Thyroid gland (tissue), 4 donors: Measurements from ENCODE around the gene SLC9A4. TPM values are rescaled to one million over a fixed set of nuclear protein-coding genes. Genes with fewer than 3 reads are reported as not detected.

Source experiments
- DNase-seq, 2 donors: peaks; one replicate each; pipeline ENCODE4 v3.0.0-alpha.2; 2019
- H3K27ac ChIP-seq, 3 donors: fragments of 200-600 bp; sonication (generic); 1 replicate in 2 of 3; 2 replicates in 1 of 3; pipeline ENCODE4 v1.5.1; 2016 to 2019; ENCODE audit warnings: mild to moderate bottlenecking in 1 of 3, moderate library complexity in 1 of 3
- H3K27me3 ChIP-seq: fragments of 200-600 bp; sonication (generic); one replicate; pipeline ENCODE4 v1.5.1; 2019
- H3K36me3 ChIP-seq, 2 donors: fragments of 200-600 bp; sonication (generic); one replicate each; pipeline ENCODE4 v1.5.1; 2016 to 2019
- H3K4me1 ChIP-seq, 2 donors: fragments of 200-600 bp; sonication (generic); one replicate each; pipeline ENCODE4 v1.5.1; 2017 to 2019
- H3K4me3 ChIP-seq, 3 donors: fragments of 200-600 bp; sonication (generic); replicated peaks in 1 of 3; 1 replicate in 2 of 3; 2 replicates in 1 of 3; pipeline ENCODE4 v1.5.1; 2016; ENCODE audit warnings: mild to moderate bottlenecking in 1 of 3
- H3K9me3 ChIP-seq: fragments of 200-600 bp; sonication (generic); one replicate; pipeline ENCODE4 v1.5.1; 2017
- POLR2A ChIP-seq, 2 donors: fragments of 450-650 bp; IDR thresholded peaks; one replicate each; pipeline ENCODE4 v1.6.1; 2017; ENCODE audit warnings: antibody characterized with exemption in 2 of 2, mild to moderate bottlenecking in 2 of 2, moderate library complexity in 1 of 2
- whole genome bisulfite sequencing, 2 donors: methylation state at CpG; one replicate each; pipeline ENCODE4 v1.1.5; 2017; 5-methylcytosine and 5-hydroxymethylcytosine counted together
- intact Hi-C: fragments of 100-400 bp; cut with DNase I; formaldehyde crosslinking; loops from one replicate; pipeline ENCODE4 v1.15.1; 2023
- total RNA-seq, 4 donors: library from RNA; depleted of rRNA; stranded (reverse); fragments of >200 nt; gene quantifications; one replicate each; pipeline ENCODE4 v1.2.3, GENCODE V29; 2016
- TF ChIP-seq, protein P1 (sequence below), 6 experiments: fragments of 200-600 bp in 3 of 6; fragments of 450-650 bp in 3 of 6; sonication (generic) in 3 of 6; IDR thresholded peaks; one replicate each; pipeline ENCODE4 v1.5.1; 2016 to 2019; ENCODE audit warnings: antibody characterized with exemption in 6 of 6, mild to moderate bottlenecking in 2 of 6, inconsistent platforms in 1 of 6, moderate library complexity in 1 of 6

Gene SLC9A4
- total RNA-seq, 4 donors from 2014 or later = not detected

DNA sequence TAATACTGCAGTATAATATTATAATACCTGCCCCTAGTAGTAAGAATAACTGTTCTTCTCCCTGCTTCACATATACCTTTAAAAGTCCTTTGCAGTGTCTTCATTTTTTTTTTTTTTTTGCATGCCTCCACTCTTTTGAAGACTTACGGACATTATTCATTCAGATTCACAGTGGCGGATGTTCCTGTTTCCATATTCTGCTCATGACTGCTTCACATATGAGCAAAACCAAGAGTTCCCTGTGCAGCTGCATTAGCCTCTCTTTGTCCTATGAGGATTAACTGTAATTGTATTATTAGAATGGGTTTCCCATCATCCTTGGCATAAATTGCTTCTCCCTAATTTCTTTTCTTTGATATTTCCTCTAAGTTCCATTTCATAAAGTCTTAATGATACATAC, 37.3 kb upstream of the SLC9A4 start:
- H3K9me3 ChIP-seq = no peaks in the 10 kb centered on the region
- H3K36me3 ChIP-seq = no peaks in the 10 kb centered on the region
- no peak overlapping the region for H3K27ac ChIP-seq
- intact Hi-C loops = no loop called here
- WGBS, 2 donors = 91 to 94% methylated on average over 2 of the region's 2 CpGs
- no peak for DNase-seq
- no peak overlapping the region for H3K4me3 ChIP-seq
- no peaks in the 10 kb centered on the region for H3K4me1 ChIP-seq
- H3K27me3 ChIP-seq = no peaks in the 10 kb centered on the region
- no peak for TF ChIP-seq POLR2A (IDR thresholded peaks at IDR 0.05)
- TF ChIP-seq, protein P1, sequence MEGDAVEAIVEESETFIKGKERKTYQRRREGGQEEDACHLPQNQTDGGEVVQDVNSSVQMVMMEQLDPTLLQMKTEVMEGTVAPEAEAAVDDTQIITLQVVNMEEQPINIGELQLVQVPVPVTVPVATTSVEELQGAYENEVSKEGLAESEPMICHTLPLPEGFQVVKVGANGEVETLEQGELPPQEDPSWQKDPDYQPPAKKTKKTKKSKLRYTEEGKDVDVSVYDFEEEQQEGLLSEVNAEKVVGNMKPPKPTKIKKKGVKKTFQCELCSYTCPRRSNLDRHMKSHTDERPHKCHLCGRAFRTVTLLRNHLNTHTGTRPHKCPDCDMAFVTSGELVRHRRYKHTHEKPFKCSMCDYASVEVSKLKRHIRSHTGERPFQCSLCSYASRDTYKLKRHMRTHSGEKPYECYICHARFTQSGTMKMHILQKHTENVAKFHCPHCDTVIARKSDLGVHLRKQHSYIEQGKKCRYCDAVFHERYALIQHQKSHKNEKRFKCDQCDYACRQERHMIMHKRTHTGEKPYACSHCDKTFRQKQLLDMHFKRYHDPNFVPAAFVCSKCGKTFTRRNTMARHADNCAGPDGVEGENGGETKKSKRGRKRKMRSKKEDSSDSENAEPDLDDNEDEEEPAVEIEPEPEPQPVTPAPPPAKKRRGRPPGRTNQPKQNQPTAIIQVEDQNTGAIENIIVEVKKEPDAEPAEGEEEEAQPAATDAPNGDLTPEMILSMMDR (IDR thresholded peaks at IDR 0.05) = no peak

DNA sequence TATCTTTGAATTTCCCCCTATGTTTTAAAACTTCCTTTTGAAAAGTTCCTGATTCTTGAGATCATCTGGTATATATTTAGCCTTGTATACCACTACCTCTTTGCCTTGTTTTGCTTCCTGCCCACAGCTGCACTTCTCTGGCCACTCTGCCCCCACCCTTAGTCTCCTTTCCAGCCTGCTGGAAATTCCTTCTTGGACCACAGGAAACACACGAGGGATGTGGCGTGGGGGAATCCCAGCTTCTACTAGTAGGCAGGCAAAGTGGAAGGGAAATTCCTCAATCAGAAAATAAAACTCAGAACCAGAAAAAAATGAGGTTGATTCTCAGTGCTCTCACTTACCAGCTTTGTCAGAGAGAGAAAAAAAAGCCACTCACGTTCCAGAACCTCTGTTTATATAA, 36.7 kb upstream of the SLC9A4 start:
- no peak for TF ChIP-seq POLR2A (IDR thresholded peaks at IDR 0.05)
- TF ChIP-seq, protein P1 (IDR thresholded peaks at IDR 0.05) = no peak
- H3K27me3 ChIP-seq = no peaks in the 10 kb centered on the region

DNA sequence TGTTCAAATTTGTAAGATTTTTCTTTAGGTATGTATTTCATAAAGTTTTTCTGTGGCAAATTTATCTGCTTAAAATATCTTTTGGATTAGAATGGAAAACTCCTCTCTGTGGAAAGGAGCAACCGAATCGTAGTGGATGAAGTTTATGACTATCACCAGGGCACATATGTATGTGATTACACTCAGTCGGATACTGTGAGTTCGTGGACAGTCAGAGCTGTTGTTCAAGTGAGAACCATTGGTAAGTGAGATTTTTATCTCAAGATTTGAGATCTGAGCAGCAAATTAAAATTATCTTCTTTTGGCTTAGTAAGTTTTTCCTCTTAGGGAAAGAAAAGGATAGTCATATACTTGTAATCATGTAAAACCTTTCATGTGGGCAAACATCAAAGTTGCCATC, 35.9 kb upstream of the SLC9A4 start:
- no peak overlapping the region for H3K4me3 ChIP-seq
- intact Hi-C loops = no loop called here
- no peak for TF ChIP-seq POLR2A (IDR thresholded peaks at IDR 0.05)
- TF ChIP-seq, protein P1 (IDR thresholded peaks at IDR 0.05) = no peak
- no peak overlapping the region for H3K27ac ChIP-seq
- no peaks in the 10 kb centered on the region for H3K9me3 ChIP-seq
- no peaks in the 10 kb centered on the region for H3K36me3 ChIP-seq
- H3K4me1 ChIP-seq = no peaks in the 10 kb centered on the region
- DNase-seq = no peak
- no peaks in the 10 kb centered on the region for H3K27me3 ChIP-seq
- WGBS, 2 donors = 80 to 88% methylated on average over 4 of the region's 4 CpGs

More for the DNA sequence above, 36.7 kb upstream of the SLC9A4 start:
- Histone ChIP-seq H3K4me1 (no peaks in the 10 kb centered on the region), H3K9me3 (no peaks in the 10 kb centered on the region), H3K36me3 (no peaks in the 10 kb centered on the region), H3K4me3 (no peak overlapping the region), H3K27ac (no peak overlapping the region)
- intact Hi-C loops = no loop called here
- DNase-seq = no peak
- 37% methylated on average over 3 of the region's 3 CpGs for WGBS, 2 donors

DNA sequence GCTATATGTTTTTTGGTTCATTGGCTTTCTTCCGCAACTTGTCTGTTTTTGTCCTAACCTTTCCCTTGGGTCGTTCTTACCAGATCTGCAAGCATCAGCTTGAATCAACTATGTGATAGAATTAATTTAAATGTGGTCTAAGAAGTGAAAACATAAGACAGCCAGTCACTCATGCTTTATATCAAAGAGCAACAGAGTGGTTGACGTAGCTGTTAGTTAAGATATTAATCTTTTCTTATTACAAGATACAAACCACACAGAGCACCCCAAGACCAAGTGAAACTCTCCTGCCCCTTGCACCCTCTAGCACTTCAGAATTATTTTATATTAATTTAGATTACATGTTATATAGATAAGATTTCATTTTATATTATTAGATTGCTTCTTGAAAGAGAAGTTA, 34.9 kb upstream of the SLC9A4 start:
- Histone ChIP-seq H3K4me3 (no peak overlapping the region), H3K27me3 (no peaks in the 10 kb centered on the region), H3K36me3 (no peaks in the 10 kb centered on the region), H3K9me3 (no peaks in the 10 kb centered on the region), H3K27ac (no peak overlapping the region), H3K4me1 (no peaks in the 10 kb centered on the region)
- intact Hi-C loops = no loop called here
- WGBS, 2 donors = 92 to 94% methylated on average over 3 of the region's 3 CpGs
- TF ChIP-seq, protein P1 (IDR thresholded peaks at IDR 0.05) = no peak
- no peak for TF ChIP-seq POLR2A (IDR thresholded peaks at IDR 0.05)
- DNase-seq = no peak

DNA sequence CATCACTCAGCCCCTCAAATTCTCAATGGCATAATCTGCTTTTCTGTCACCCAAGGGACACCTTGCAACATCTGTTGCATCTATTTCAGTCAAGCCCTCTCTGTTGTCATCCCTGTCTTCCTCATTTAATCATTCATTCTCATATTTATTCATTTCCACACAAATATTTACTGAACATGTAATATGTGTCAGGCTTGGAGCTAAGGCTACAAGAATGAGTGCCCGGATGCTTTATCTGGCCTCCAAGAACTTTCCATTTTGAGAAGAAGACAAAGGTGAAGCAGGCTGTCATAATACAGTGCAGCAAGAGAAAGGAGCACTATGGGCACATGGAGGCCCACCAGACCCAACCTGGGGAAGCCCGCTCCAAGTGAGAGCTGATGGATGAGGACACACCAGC, 34.4 kb upstream of the SLC9A4 start:
- H3K27me3 ChIP-seq = no peaks in the 10 kb centered on the region

More for the DNA sequence above, 34.4 kb upstream of the SLC9A4 start:
- 95 to 98% methylated on average over 2 of the region's 2 CpGs for WGBS, 2 donors
- intact Hi-C loops = no loop called here
- Histone ChIP-seq H3K4me1 (no peaks in the 10 kb centered on the region), H3K9me3 (no peaks in the 10 kb centered on the region), H3K36me3 (no peaks in the 10 kb centered on the region), H3K27ac (no peak overlapping the region), H3K4me3 (no peak overlapping the region)
- no peak for DNase-seq
- TF ChIP-seq, protein P1 (IDR thresholded peaks at IDR 0.05) = no peak
- no peak for TF ChIP-seq POLR2A (IDR thresholded peaks at IDR 0.05)
